ENCODE results near the gene UBAP1.
"Not testable (repeated sequence)": the region's sequence is repeated elsewhere in the genome, so short reads cannot be mapped to it uniquely, and the experiment has no call there.

Gene UBAP1

GRCh38 chr9:34271265-34272006, 92.6 kb downstream of the UBAP1 start:
- DNase-seq = no peak

- no peak for DNase-seq
These were observed 93.3 kb downstream of the UBAP1 start for GRCh38 chr9:34272101-34272541.

- DNase-seq = not testable (repeated sequence)
These were observed 94.7 kb downstream of the UBAP1 start for GRCh38 chr9:34273588-34273987.

GRCh38 chr9:34275811-34276210, 97.0 kb downstream of the UBAP1 start:
- no peak for DNase-seq

- DNase-seq = no peak
These were observed 97.9 kb downstream of the UBAP1 start for GRCh38 chr9:34276772-34277171.

- no peak for DNase-seq
These were observed 100.6 kb downstream of the UBAP1 start for GRCh38 chr9:34279411-34279810.

GRCh38 chr9:34282096-34282495, 103.3 kb downstream of the UBAP1 start:
- DNase-seq = no peak

GRCh38 chr9:34289159-34289558, 110.3 kb downstream of the UBAP1 start:
- no peak for DNase-seq

- DNase-seq = no peak
These were observed 112.2 kb downstream of the UBAP1 start for GRCh38 chr9:34291023-34291422.

GRCh38 chr9:34291423-34291822, 112.6 kb downstream of the UBAP1 start:
- DNase-seq = no peak

- DNase-seq = no peak
These were observed 113.7 kb downstream of the UBAP1 start for GRCh38 chr9:34292552-34292951.

GRCh38 chr9:34301064-34301463, 122.2 kb downstream of the UBAP1 start:
- DNase-seq = not testable (repeated sequence)

Measured in activated CD4-positive, alpha-beta T cell treated with anti-CD3 and anti-CD28 coated beads, Interleukin-2, amount 50 U/mL, for 1 hour (primary cell).